Fibroblast of lung (primary cell): Measurements from ENCODE around the gene KRT3.

Source experiments
- CTCF ChIP-seq, 2 donors: IDR thresholded peaks in 1 of 2; conservative IDR thresholded peaks in 1 of 2; 1 replicate in 1 of 2; 2 replicates in 1 of 2; pipeline ENCODE4 v1.5.1; 2011 to 2012; ENCODE audit warnings: low read length in 2 of 2, control low read depth in 1 of 2, inconsistent platforms in 1 of 2, low read depth in 1 of 2, mild to moderate bottlenecking in 1 of 2
- EZH2 ChIP-seq: IDR thresholded peaks from 2 replicates; pipeline ENCODE4 v1.5.1; 2012; ENCODE audit warnings: low read length, control low read depth, mild to moderate bottlenecking; ENCODE audit errors: missing control alignments

GRCh38 chr12:52755533-52755932 lies 40.4 kb downstream of the KRT3 start:
- TF ChIP-seq CTCF (conservative IDR thresholded peaks at IDR 0.05 in 1 of 2, IDR thresholded peaks at IDR 0.05 in 1 of 2; ENCODE audit: low read depth in 1 of 2, low read length in 2 of 2) (no peak), EZH2 (no peak)
